GM12891 (cell line): ENCODE data around the gene GDF11.

Experiments
- POLR2A ChIP-seq: IDR thresholded peaks from 2 replicates; pipeline ENCODE4 v1.6.1; 2011; ENCODE audit warnings: low read depth, low read length, control low read depth
- POLR2AphosphoS5 ChIP-seq: IDR thresholded peaks from 2 replicates; pipeline ENCODE4 v1.6.1; 2011; ENCODE audit warnings: low read depth, low read length, control low read depth
- POU2F2 ChIP-seq: IDR thresholded peaks from 2 replicates; pipeline ENCODE4 v1.6.1; 2011; ENCODE audit warnings: low read depth, mild to moderate bottlenecking, control low read depth, low read length, moderate library complexity
- SPI1 ChIP-seq: IDR thresholded peaks from 2 replicates; pipeline ENCODE4 v1.6.1; 2011; ENCODE audit warnings: low read depth, low read length, control low read depth
- TAF1 ChIP-seq: IDR thresholded peaks from 2 replicates; pipeline ENCODE4 v1.6.1; 2011; ENCODE audit warnings: low read depth, low read length, control low read depth

GRCh38 chr12:55707841-55708694 is 34.9 kb upstream of the GDF11 start, which contains the start of gene ITGA7:
- TF ChIP-seq POLR2AphosphoS5, result no peak
- no peak for TF ChIP-seq POLR2A
- no peak for TF ChIP-seq TAF1
- TF ChIP-seq SPI1, result no peak
- TF ChIP-seq POU2F2, result no peak
